B cell (primary cell): ENCODE results near the gene SLAIN2.

Source experiments
- CTCF ChIP-seq: fragments of 200-600 bp; IDR thresholded peaks from one replicate; pipeline ENCODE4 v1.8.0; 2022; ENCODE audit warnings: antibody characterized with exemption, mild to moderate bottlenecking
- EZH2 ChIP-seq: IDR thresholded peaks from 2 replicates; pipeline ENCODE4 v1.6.1; 2012; ENCODE audit warnings: borderline replicate concordance, low read depth, mild to moderate bottlenecking, moderate library complexity, low read length; ENCODE audit not compliant: insufficient read depth, poor library complexity, severe bottlenecking

- TF ChIP-seq CTCF (no peak), EZH2 (no peak)
These were observed 11.4 kb upstream of the SLAIN2 start for GRCh38 chr4:48329976-48330375.
